GM19463 (cell line): Measurements from ENCODE around the gene PITHD1.
A peak's percentile ranks its signal among the peaks of the same experiment; 100 is the strongest.
"Not testable (repeated sequence)": the region's sequence is repeated elsewhere in the genome, so short reads cannot be mapped to it uniquely, and the experiment has no call there.

Source experiments
- ATAC-seq: cut with Tn5 transposase; IDR thresholded peaks from one replicate; pipeline ENCODE4 v1.9.1; 2021; ENCODE audit warnings: mild to moderate bottlenecking, moderate library complexity; ENCODE audit not compliant: unreplicated experiment

The PITHD1 gene

DNA sequence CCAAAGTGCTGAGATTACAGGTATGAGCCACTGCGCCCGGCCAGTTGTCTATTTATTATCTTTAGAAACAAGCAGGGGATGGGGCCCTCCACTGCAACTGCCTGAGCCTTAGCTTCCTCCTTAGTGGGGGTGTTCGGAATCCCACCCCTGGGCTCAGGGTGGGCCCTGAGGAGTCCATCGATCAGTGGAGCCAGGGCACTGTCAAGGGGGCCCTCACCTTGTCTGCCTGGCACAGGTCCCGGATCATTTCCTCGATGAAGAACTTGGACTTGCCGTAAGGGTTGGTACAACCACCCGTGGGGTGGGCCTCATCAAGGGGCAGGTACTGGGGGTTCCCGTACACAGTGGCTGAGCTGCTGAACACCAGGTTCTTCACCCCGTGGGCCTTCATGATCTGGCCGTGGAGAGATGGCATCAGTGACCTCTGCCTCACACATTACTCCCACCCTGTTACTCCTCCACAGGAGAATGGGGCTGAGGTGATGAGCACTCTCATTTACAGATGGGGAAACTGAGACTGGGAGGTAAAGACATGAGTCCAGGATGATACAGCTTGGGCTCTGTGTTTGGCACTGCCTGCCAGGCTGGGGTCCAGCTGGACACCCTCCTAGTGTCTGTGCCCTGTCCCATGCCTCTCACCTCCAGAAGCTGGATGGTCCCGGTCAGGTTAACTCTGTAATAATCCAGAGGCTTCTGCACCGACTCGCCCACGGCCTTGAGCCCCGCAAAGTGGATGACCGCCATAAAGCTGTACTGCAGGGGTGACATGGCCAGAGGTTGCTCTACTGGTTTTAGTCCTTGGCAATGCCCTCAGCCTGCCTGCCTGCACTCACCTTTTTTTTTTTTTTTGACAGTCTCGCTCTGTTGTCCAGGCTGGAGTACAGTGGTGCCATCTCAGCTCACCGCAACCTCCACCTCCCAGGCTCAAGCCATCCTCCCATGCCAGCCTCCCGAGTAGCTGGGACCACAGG lies 19.5 kb downstream of the PITHD1 start:
- no peak for ATAC-seq

DNA sequence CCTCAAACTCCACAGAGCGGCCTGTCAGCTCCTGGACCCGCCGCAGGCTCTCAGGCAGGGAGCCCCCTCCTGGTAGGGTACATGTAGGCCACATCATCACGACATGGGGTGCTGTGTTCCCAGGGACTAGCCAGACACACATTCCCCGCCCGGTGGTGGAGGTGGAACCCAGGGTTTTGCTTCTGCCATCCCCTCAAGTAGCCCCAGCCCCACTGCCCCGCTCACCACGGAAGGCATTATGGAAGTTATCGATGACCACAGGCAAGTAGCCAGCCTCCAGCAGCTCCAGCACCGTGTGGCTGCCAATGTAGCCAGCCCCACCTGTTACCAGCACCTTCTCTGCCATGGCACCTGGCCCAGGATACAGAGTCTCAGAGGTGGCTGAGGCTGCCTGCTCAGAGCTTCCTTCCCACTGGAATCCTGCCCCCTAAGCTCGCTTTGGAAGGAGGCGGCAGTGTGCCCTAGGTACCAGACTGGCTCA lies 20.5 kb downstream of the PITHD1 start:
- no peak for ATAC-seq

DNA sequence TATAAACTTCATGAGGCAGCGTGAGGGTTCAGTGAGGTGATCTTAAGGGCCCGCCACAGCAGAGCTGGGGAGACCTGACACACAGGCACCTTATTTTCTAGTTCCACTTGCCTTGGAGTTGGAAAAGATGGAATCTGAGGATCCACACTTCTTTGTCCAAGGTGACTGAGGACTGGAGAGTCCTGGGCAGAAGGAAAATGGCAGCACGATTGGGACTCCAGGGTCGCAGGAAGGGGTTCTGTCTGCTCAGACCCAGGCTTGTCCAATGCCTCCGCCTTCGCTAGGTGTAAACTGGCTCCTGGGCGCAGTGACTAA lies 21.0 kb downstream of the PITHD1 start:
- ATAC-seq, result no peak

DNA sequence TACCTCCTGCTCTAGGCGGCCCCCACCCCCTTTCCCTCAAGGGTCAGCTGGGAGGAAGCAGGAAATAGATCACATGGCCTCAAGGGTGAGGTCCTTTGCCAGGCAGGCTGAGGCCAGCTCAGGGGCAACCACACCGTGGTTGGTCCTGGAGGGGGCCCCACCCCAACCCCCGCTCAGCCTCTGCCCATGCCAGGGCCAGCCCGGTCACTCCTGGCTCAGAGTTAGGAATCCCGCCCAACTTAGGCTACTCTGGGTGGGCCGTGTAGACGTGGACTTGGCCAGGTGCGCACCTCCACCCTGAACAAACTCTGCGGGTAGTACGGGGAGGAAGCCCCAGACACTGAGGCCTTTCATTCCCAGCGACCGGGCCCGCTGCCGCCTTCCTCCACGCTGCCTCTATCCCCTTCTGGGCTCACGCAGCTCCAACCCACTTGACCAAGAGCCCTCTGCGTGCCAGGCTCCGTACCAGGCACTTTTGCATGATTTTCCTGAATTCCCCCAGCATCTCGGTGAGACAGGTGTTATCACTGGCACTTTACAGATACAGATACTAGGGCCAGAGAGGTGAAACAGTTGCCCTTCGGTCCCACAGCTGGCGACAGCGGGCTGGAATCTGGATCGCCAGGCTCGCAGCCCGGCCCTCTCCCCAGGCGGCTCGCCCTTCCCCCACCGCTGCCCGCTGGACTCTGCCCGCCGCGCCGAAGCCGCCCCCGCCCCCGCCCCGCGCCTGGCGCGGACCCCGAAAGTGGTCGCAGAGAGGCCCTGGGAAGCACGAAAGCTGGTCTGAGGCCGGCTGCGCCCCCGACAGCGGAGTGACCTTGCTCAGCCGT lies 21.6 kb downstream of the PITHD1 start:
- ATAC-seq, result peak; percentile 5

DNA sequence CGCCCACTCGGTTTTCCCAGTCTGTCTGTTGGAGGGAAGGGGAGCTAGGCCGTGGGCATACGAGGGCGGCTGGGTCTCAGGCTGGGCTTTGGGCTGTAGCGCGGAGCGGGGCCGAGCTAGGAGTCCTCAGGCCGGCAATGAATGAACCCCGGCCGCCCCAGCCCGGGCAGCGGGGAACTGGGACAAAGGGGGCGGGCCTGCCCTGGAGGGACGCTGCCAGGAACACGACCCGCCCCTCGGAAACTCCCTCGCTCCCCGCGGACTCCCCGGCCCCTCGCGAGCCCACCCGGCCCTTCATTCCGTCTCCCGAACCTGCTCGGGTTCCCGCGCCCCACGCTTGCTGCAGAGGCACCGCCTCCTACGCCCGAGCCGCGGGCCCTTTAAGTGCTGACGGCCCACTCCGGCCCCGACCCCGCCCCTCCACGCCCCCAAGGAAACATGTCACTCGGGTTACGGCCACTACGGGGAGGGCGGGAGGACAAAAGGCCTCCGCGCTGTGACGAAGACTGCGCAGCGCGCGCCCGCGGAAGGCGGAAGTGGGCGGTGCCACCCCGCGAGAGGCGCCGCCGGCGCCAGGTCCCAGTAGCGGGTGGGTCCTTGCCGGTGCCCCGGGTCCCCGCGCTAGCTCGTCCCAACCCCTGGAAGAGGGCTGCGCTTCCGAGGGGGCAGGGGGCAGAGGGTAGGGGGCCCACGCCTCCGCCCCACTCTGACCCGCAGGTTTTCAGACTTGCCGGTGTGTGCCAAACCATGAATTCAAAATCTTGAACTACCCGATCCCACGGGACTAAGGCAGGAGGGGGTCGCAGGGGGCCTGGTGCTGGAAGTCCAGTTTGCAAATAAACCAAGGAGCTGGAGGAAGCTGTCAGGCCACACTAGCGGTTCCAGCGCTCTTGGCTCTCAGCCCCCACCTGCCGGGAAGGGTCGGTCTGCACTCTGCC lies 22.5 kb downstream of the PITHD1 start, which contains the start of gene GALE:
Gene GALE, minus strand, starts transcription at position 355 of the 938 bp plus-strand sequence. CDS start 1,747 bp downstream, outside the sequence.
- ATAC-seq, result peak; percentile 92

DNA sequence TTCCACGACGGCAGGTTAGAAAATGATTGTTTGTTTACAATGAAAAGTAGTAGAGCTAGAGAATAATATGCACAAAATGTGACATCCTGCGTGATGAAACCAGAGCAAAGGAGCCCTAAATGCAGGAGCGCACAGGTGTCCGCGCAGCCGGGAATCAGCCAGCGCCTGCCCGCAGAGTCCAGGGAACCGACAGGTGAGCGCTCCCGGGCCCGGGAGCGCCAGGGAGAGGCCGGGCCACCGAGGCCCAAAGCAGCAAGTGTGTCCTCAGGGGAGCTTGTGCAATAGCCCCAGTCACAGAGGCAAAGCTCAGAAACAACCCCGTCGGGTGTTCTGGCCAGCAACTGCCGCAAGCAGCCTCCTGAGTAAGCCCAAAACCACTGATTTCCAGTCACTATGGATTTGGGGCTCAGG lies 23.1 kb downstream of the PITHD1 start:
- ATAC-seq, result no peak

DNA sequence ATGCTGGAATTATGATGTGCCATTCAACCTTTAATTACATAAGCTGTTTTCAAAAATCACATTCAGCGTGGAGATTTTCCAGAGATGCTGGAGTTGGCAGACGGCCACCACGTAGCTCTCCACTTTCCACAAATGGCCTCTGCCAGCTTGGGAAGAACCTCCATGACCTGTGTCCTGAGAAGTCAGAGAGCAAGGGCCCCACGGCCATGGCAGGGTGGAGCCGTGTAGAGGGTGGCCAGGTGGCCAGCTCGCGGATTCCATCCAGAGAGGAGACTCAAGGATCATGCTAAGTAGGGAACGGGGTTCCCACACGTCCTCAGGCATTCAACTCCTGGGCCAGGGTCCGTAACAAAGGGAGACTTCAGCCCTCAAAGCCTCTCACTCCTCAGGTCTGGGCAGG lies 23.7 kb downstream of the PITHD1 start:
- ATAC-seq, result no peak

DNA sequence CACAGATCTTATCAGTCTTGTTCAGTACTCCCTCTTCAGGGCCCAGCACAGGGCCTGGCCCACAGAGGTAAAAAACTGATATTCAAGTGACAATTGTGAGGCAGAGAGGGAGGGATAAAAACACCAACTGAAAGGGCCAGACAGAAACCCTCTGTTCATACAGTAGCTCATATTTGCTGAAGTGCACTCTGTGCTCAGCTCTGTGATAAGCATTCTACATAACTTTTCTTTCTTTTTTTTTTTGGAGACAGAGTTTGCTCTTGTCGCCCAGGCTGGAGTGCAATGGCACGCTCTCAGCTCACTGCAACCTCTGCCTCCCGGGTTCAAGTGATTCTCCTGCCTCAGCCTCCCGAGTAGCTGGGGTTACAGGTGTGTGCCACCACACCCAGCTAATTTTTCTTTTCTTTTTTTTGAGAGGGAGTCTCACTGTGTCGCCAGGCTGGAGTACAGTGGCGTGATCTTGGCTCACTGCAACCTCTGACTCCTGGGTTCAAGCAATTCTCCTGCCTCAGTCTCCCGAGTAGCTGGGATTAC lies 24.7 kb downstream of the PITHD1 start:
- ATAC-seq, result not testable (repeated sequence)

DNA sequence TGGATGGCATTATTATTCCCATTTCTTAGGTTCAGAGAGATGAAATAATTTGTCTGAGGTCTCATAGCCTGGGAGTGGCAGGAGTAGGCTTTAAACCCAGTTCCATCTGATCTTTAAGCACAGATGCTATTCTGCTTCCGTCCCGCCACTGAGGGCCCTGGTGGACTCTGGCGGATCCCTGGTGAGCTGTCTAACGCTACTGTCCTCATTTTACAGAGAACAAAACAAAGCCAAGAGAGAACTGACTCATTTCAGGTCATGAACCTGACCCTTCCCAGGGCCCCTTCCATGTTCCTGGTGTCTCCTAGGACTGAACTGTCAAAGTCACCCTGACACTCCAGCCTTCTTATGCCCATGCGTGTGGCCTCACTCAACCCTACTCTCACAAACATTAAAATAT lies 25.5 kb downstream of the PITHD1 start:
- ATAC-seq, result no peak

DNA sequence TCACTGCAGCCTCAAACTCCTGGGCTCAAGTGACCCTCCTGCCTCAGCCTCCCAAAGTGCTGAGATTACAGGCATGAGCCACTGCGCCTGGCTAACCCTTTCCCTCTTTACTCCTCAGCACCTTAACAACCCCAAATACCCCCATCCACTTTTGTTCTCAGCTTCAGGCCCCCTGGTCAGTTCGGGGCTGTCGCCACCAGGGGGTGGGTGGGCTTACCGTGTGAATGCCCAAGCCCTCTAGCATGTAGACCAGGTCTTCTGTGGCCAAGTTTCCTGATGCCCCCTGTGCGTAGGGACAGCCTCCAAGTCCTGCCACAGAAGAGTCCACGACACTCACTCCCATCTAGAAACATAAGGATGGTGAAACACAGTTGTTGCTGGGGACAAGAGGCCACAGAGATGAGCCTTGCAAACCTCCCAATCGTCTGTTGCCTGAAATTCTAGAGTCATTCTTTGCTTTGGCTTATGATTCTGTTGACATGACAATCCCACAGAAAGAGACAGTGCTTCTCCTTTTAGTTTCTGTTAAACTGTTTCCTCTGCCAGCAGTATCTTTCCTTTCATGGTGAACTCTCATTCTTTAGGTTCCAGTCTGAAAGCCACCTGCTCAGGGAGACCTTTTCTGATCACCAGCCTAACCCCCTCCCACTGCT lies 26.1 kb downstream of the PITHD1 start:
- no peak for ATAC-seq

DNA sequence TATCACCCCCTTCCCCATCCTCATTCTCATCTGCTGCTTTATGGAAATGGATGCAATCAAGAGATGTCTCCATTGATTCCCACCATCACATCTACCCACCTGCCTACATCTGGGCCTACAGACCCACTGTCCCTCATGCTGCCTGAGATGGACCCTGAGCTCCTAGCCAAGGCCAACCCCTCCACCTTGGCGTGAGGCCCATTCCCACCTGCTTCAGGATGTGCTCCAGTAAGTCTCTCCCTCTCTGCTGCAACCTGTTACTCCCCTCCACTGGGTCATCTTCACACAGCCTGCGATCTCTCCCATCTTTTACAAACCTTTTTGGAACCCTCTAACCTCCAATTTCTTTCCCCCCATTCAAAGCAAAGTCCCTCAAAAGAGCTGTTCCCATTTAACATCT lies 26.8 kb downstream of the PITHD1 start:
- ATAC-seq, result no peak

DNA sequence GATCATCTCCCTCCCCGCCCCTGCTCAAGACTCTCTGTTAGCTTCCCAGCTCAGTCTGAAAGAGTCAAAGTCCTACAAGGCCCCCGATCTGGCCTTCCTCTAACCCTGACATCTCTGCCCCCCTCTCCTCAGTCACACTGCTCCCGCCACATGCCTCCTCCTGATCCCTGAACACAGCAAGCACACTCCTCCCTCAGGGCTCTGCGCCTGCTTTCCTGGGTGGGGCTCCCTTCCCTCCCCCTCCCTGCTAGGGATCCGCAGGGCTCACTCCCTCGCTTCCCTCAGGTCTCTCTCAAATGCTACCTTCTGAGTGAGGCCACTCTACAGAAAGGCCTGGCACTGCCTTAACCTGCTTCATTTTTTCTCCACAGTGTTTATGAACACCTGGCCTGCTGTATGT lies 28.1 kb downstream of the PITHD1 start:
- no peak for ATAC-seq

DNA sequence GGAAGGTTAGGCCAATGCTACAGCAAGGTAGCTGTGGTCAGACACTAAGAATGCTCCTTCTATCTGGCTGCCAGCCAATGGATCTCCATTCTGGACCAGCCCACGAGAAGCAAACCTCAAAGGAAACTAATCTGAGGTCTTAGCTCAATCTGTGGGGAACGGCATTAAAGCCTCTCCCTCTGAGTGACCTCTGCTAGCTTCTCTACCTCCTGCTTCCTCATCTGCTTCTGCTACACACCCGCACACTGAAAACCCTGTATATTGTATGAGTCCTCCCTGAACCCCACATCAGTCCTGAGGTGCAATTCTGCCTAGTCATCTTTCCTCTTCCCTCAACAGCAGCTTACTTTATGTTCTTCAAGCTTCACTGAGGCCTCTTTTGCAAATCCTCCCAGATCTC lies 29.2 kb downstream of the PITHD1 start:
- ATAC-seq, result no peak

DNA sequence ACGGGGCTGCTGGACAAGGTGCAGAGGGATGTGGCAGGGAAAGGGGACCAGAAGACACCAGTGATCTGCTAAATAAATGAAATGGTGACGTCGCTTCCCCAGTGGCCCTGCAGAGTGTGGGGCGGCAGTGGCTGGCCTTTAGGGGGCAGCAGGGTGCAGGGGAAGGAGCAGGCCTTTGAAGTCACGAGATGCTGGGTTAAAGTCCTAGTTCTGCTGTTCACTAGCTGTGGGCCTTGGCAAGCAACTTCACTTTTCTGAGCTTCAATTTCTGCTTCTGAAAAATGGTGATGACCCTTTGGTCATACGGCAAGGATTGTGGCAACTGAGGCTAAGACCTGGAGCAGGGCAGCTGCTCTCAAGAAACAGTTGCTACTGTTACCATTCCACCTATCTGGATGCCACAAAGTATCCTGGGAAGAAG lies 31.5 kb downstream of the PITHD1 start:
- ATAC-seq, result peak; percentile 60

DNA sequence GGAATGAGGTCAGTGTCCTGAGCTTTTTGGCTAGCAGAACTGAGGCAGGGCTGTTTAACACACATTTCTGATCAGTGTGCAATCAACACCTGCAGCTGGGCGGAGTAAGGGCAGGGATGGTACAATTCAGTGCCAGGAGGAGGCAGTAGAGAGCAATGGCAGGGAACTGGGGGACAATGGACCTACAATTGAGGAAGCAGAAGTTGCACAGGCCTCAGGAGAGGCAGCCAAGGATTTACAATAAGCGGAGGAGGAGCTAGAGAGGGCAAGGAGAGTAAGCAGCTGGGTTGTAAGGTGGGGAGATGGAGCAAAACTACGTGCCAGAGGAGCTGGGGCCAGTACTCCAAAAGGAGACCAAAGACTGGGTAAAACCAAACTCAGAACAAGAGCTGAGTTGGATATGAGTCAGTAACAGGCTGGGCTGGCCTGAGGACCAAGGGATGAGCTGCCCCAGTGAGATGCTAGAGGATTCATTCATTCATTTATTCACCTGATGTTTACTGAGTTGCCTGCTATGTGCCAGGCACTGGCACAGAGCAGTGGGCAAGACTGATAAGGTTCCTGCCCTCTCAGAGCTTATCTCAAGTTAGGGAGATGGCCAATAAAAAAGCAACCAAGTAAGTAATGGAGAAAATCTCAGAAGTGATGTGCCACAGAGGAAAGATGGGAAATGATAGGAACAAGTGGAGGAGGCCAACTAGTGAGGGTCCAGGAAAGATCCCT lies 32.8 kb downstream of the PITHD1 start:
- no peak for ATAC-seq

DNA sequence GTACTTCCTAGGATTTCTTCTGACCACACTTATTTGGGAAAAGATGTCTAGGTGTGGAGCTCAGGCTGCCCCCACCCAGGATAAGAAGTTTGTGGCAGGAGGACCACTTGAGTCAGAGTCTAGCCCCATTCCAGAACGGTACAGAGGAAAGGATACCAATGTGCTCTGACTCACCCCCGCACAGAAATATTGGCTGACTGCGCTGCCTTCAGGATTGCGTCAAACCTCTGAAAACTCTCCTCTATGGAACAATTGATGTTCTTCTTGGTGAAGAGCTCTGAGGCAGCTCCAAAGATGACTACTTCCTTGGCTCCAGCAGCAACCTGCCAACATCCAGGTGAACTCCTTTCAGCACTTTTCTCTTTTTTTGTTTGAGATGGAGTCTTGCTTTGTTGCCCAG lies 35.8 kb downstream of the PITHD1 start:
- no peak for ATAC-seq

DNA sequence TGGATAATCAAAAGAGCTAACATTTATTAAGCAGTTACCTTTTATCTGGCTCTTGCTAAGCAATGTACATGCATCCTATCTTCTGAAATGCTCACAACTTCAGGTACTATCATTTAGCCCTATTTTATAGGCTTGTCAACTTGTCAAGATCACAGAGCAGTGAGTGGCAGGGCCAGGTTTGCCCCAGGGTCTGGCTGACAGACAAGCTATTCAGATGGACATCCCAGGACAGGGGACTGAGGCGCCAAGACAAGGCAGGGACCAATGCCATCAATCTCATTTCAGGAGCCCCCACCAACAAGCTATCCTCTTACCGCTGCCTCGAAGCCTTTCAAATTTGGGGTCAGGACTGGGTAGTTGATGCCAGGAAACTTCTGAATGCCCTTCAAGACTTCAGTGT lies 38.1 kb downstream of the PITHD1 start:
- no peak for ATAC-seq

DNA sequence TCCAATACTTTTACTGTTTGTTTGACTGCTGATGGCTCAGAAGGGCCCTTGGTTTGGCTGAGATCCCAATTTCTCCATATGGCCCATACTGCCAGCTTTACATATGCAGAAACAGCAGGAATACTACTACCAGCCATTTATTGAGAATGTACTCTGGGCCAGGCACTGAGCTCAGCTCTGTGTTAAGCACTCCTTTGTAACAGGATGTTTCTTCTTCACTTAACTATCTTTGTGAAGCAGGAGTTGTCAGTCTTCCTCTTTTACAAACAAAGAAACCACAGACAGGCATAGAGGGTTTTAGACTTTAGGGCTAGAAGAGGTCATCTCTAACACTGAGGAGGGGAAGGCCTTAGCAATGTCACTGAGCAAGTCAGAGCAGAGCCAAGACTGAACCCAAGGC lies 38.7 kb downstream of the PITHD1 start:
- ATAC-seq, result no peak

DNA sequence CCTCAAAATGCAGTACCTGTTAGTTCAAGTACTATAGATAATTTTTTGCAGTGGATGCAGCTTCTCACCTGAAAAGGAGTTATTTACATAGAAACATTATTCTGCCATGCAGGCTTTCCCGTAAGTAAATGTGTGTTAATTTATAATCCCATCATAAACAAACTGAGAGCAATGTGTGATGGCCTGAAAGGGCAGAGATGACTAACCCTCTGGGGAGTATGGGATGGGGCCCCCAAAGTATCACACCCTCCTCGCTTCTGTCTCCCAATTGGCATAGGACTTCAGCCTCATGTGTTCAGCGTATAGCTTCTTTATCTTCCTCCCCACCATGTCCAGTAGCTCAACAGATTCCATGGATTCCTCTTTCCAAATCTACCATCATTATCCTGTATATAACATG lies 39.4 kb downstream of the PITHD1 start:
- no peak for ATAC-seq
